GM21528 (cell line): Measurements from ENCODE around the gene PIP5K1A.
"Not testable (repeated sequence)": the region's sequence is repeated elsewhere in the genome, so short reads cannot be mapped to it uniquely, and the experiment has no call there.

Source experiments
- ATAC-seq: cut with Tn5 transposase; IDR thresholded peaks from one replicate; pipeline ENCODE4 v1.9.1; 2021; ENCODE audit warnings: mild to moderate bottlenecking, moderate library complexity; ENCODE audit not compliant: unreplicated experiment, low FRiP score

PIP5K1A gene

DNA sequence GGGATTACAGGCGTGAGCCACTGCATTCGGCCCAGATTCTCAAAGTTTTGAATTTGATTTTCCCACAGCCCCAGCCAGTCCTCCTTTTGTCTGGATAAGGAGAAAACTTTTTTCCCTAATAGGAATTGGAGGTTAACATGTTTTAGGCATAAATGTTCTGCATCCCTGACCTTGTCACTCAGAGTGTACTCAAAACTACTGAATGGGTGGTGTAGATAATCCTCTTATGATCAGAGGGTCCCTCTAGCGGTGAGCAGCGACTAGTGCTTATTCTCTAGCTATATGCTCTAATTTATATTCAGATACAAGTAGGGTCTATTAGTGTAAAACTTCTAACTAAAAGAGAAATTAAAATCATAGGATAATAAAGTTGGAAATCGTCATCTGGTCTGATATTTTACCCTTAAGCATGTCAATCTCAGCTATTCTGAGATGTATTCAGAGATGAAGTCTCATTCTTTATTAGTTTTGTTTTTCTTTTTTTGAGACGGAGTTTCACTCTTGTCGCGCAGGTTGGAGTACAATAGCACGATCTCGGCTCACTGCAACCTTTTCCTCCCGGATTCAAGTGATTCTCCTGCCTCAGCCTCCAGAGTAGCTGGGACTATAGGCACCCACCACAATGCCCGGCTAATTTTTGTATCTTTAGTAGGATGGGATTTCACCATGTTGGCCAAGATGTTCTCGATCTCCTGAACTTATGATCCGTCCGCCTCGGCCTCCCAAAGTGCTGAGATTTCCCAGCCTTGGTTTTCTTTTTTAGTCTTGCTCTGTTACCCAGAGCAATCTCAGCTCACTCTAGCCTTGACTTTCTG lies 53.5 kb downstream of the PIP5K1A start:
- no peak for ATAC-seq

GRCh38 chr1:151254217-151255213 lies 56.2 kb downstream of the PIP5K1A start, which contains the start of gene PSMD4:
Gene PSMD4, plus strand, starts transcription at chr1:151254734. Its CDS starts 49 bp downstream, at chr1:151254783.
- peak; percentile 88 for ATAC-seq

GRCh38 chr1:151255381-151255780 lies 57.0 kb downstream of the PIP5K1A start:
- no peak for ATAC-seq

- no peak for ATAC-seq
Measured at GRCh38 chr1:151259351-151259750, 61.0 kb downstream of the PIP5K1A start.

- no peak for ATAC-seq
Measured at GRCh38 chr1:151265446-151266236, 67.3 kb downstream of the PIP5K1A start.

DNA sequence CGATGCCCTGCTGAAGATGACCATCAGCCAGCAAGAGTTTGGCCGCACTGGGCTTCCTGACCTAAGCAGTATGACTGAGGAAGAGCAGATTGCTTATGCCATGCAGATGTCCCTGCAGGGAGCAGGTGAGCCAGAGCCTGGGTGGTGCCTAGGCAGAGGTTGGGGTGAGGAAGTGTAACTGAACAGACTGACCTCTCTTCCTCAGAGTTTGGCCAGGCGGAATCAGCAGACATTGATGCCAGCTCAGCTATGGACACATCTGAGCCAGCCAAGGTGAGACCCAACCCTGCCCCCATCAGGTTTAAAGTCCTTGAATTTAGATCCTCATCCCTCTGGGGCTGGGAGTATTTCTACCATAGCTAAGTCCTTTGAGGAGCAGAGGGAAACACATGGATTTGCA lies 68.0 kb downstream of the PIP5K1A start:
- ATAC-seq, result no peak

- no peak for ATAC-seq
Measured at GRCh38 chr1:151266821-151267220, 68.5 kb downstream of the PIP5K1A start.

- ATAC-seq, result no peak
Measured at GRCh38 chr1:151267760-151268159, 69.4 kb downstream of the PIP5K1A start.

- no peak for ATAC-seq
Measured at GRCh38 chr1:151273924-151274466, 75.6 kb downstream of the PIP5K1A start.

GRCh38 chr1:151275341-151275740 lies 77.0 kb downstream of the PIP5K1A start:
- ATAC-seq, result not testable (repeated sequence)

DNA sequence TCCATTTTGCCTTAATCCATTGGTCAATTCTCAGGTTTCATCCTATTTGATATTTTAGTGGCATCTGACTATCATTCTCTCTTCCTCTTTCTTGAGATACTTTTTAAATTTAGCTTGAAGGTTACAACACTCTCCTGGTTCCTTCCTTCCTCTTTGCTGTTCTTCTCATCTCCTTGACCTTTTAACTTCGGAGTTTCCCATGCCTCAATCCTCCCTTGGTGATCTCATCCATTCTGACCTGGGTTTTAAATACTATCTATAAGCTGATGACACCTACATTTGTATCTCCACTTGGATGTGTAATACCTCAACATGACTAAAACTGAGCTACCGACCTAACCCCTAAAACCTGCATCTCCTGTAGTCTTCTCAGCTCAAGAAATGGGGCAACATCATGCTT lies 78.9 kb downstream of the PIP5K1A start:
- no peak for ATAC-seq

DNA sequence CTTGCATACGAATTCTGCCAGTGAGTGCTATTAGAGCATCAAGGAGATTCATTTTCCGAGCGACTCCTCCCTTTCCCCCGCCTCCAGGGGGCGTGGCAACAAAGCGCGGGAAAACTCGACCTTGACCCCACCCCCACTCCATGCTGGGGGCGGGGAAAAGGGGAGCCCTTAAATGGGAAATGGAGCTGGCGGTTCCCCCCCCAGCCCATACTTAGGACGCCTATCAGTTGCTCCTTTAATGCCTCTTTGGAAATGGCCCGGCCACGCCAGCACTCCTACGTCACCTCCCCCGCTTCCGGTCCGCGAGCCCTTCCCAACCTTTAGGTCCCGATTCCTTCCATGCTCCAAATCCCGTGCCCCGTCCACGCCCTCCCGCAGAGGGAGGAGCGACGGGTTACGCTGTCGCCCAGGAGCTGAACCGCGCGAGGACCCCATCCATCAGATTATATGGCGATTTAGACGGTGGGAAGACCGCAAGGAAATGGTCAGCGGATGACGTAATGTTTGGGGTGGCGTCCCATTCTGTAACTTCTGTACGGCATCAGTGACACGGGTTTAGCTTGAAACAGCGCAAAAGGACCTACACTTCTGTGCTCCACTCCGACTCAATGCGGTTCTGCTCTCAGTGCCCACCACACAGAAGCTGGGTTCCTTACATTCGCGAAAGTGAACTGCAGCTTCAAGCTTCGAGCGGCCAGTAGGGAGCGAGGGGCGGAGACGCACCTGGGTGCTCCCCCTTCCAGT lies 83.0 kb downstream of the PIP5K1A start:
- peak; percentile 31 for ATAC-seq

GRCh38 chr1:151281969-151282882 lies 83.9 kb downstream of the PIP5K1A start, which contains the start of gene ZNF687:
Gene ZNF687, plus strand, starts transcription at chr1:151282299. Its CDS starts 3,993 bp downstream, at chr1:151286292.
- peak; percentile 82 for ATAC-seq

GRCh38 chr1:151282883-151283725 lies 84.8 kb downstream of the PIP5K1A start:
- ATAC-seq, result peak; percentile 1

- no peak for ATAC-seq
Measured at GRCh38 chr1:151284013-151284577, 85.7 kb downstream of the PIP5K1A start.

- ATAC-seq, result no peak
Measured at GRCh38 chr1:151286619-151287340, 88.4 kb downstream of the PIP5K1A start.
